ENCODE results near the gene AFF3.

The AFF3 gene

DNA sequence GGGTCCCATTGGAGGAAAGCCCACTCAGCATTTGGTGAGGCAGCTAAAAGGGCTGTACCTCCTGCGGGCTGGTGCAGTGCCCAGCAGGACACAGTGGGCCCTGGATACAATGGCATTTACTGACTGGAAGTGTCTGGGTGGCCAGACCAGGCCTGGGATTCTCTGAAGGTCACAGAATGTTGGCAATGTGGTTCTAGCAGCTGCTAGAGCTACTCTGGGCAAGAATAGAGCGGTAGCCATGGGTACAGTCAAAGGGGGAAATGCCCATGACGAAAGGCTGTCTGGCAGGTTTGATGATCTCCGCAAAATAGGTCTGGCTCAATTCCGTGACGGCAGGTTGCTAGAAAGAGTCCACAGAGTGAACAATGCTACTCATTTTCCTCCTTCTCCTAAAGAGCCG lies 241.8 kb downstream of the AFF3 start:
- no peak for DNase-seq (ENCODE audit: low read depth)
- no peak for TF ChIP-seq CTCF (IDR thresholded peaks at IDR 0.05; ENCODE audit: insufficient read depth, low read depth, low read length, missing control alignments)
- H3K4me3 ChIP-seq (ENCODE audit: low read depth, low read length) = no peak overlapping the region

DNA sequence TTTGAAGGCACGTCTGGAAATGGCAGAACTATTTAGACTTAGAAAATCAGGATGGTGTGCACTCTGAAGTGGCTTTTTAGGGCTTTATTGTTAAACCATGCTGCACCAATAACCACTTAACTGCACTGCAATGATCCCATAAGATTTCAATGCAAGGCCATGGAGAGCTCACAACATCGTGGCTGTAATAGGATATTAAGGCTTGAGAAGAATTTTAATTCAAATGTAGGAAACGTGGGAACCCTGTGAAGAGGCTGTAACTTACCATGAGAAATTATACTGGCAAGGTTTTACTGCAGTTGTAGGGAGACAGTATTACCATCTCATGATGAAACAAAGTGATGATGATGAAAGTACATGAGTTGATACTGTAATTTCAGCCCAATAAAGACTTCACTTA lies 242.5 kb downstream of the AFF3 start:
- no peak for DNase-seq (ENCODE audit: low read depth)
- no peak for TF ChIP-seq CTCF (IDR thresholded peaks at IDR 0.05; ENCODE audit: insufficient read depth, low read depth, low read length, missing control alignments)

GRCh38 chr2:99899058-99899855 lies 243.1 kb downstream of the AFF3 start:
- TF ChIP-seq CTCF (IDR thresholded peaks at IDR 0.05; ENCODE audit: insufficient read depth, low read depth, low read length, missing control alignments) = no peak
- no peak for DNase-seq (ENCODE audit: low read depth)
- no peak overlapping the region for H3K4me3 ChIP-seq (ENCODE audit: low read depth, low read length)

More for the DNA sequence above, 242.5 kb downstream of the AFF3 start:
- no peak overlapping the region for H3K4me3 ChIP-seq (ENCODE audit: low read depth, low read length)

DNA sequence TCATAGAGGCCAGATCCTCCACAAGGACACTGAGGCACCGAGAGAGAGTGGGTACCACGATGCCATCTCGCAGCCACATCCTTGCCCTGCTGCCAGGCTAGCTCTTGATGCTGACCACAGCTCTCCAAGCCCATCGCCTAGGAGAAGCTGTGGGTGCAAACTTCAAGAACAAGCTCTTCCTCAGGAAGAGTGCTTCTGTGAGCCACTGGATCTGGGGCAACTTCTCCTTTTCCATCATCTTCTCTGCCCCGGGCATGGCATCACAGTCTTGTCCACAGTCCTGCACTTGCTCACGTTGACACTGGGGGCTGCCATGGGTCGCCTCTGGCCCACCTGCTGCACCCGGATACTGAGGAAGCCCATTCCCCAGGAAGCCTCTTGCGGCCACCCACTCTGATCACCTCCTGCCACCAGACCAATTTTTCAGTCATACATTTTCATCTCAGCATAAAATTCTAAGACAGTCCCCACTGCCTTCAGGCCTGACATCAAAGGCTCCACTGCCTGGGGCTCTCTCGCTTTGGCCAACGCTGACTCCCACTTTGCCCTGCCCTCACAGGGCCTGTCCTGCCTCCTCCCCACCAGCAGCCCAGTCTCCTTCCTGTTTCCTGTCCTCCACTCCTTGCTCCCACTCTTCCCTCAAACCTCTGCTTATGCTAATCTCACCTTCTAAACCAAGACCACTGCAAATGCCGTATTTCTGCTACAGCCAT lies 243.9 kb downstream of the AFF3 start:
- H3K4me3 ChIP-seq (ENCODE audit: low read depth, low read length) = no peak overlapping the region
- no peak for DNase-seq (ENCODE audit: low read depth)
- TF ChIP-seq CTCF (IDR thresholded peaks at IDR 0.05; ENCODE audit: insufficient read depth, low read depth, low read length, missing control alignments) = no peak

DNA sequence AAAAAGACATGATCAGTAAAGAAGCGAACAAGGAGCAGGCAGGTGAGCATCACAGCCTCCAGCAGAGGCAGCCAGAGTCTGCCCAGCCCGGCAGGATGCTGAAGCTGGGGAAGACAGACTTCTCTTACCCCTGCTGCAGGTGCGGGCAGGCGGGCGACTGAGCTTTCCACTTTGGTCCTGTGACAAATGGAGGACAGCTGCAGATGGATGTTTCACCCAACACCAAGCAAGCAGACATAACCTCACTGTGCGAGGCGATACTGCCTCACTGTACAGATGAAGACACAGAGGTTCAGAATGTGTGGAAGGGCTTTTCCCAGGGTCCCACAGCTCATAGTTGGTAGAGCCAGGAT lies 251.0 kb downstream of the AFF3 start:
- no peak for DNase-seq (ENCODE audit: low read depth)
- no peak for TF ChIP-seq CTCF (IDR thresholded peaks at IDR 0.05; ENCODE audit: insufficient read depth, low read depth, low read length, missing control alignments)
- no peak overlapping the region for H3K4me3 ChIP-seq (ENCODE audit: low read depth, low read length)

- H3K4me3 ChIP-seq (ENCODE audit: low read depth, low read length) = no peak overlapping the region
- TF ChIP-seq CTCF (IDR thresholded peaks at IDR 0.05; ENCODE audit: insufficient read depth, low read depth, low read length, missing control alignments) = no peak
- no peak for DNase-seq (ENCODE audit: low read depth)
Measured at GRCh38 chr2:99890568-99891427, 251.6 kb downstream of the AFF3 start.

Data from GM12865 (cell line).